ENCODE data around the gene PTPRG.
"Not testable (repeated sequence)": the region's sequence is repeated elsewhere in the genome, so short reads cannot be mapped to it uniquely, and the experiment has no call there.

Gene PTPRG

DNA sequence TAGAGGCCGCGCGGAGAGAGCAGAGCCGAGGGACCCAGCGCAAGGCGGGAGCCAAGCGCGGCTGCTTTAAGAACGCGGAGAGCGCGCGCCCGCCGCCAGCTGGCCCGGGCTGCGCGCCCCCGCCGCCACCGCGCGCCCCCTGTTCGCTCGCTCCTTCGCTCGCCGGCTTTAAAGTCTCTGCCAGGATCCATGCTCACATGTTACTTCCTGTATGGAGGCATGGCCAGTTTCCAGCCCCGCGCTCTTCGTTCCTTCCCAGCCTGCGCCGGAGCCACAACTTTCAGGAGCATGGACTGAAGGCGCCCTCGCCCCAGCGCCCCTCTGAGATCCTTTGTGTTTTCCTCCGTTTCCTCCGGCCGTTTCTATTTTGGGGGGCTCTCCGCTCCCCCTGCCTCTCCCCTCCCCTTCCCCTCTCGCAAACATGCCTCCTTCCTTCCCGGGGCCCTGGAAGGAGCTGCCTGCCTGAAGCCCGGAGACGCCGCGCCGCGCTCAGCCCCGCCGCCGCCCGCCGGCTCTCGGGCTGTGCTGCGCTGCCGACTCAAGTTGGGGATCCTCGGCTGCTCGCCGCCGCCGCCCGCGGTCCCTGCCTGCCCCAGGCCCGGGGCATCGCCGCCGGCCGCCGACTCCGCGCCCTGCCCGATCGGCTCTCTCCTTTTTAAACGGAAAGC, at the start of gene PTPRG:
TSS of gene PTPRG (plus strand) at position 198 of the 668 bp plus-strand sequence. CDS start 717 bp downstream, outside the sequence.
- Histone ChIP-seq H3K4me3 (peak within 1 kb of the TSS; percentile 47 to 72 (median 57)), H3K27ac (peak within 1 kb of the TSS; percentile 62 to 94 (median 88))

DNA sequence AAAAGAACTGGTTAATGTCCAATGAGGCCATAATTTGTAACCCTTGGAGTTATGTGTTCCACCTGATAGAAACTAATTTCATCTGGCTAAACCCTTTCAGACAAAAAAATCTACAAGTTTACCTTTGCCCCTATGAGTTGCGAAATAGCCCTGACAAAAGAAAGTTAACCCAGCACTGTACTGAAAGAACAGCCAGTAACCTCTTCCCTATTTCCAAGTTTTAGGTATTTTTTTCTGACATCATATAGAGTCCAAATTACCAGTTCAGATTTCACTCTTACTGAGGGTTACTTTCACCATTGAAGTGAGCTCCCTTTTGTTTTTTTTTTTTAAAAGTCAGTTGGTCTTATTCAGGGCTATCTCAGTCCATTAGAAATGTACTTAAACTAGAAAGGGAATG, 42.8 kb upstream of the PTPRG start:
- H3K27ac ChIP-seq = no peak overlapping the region
- no peak overlapping the region for H3K4me3 ChIP-seq

DNA sequence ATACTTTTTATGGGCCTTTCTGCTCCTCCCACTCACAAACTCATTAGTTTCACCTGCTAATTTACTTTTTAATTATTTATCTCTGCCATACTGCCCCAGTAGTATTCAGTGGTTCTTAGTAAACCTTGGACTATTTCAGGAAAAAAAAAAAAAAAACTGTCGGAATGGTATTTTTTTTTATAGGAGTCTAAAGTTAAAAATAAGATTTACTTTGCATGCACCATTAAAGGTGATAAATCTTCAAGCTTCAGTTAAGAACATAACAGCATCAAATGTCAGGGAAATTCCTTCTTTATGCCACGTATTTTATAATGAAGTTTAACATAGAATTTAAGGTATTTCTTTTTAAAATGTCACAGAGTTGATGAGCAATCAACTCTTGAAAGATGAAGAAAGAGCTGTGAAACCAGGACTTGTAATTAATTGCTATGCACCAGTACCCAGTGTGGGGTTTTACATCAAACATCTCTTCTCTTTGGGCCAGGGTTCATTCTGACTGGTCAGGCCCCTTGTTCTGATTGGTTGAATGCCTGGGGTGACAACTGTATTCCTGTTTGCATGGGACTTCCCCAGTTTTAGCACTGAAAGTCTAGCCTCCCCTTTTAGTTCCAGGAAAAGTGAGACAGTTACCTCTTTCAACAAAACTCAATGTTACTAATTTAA, 40.3 kb upstream of the PTPRG start:
- Histone ChIP-seq H3K27ac (no peak overlapping the region), H3K4me3 (no peak overlapping the region)

DNA sequence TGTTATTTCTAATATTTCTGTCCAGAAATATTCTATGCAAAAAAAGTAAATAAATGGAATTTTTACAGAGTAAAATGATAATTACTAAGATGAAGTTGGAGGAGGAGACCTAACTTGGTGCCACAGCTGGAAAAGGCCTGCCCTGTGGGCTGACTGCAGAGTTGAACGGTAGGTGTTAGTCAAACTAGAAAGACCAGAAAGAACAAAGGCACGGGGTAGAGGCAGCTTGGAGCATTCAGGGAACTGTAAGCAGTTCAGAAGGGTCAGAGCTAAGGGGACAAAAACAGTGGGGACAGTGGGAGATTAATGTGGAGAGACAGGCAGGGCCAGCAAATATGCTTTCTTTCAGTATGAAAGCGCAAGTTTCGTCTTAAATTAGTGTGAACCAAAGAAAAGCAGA, 39.3 kb upstream of the PTPRG start:
- H3K4me3 ChIP-seq = no peak overlapping the region

DNA sequence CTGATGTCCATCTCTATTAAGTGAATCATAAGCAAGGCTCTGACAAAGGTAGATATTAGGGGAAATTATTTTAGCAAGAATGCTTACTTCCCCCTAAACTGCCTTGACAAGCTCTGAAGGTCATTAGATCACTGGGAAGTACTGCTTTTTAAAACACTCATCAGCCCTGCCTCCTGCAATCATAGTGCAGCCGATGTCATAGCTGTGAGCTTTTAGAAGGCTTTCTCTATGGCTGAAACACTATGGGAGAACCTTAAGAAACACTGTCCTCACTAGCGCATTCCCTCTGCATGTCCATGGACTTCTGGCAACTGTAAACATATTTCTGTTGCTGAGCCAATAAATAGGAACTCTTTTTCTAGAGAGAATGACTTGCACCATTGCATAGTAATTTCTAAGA, 38.7 kb upstream of the PTPRG start:
- H3K4me3 ChIP-seq = no peak overlapping the region
- no peak overlapping the region for H3K27ac ChIP-seq

More for the DNA sequence above, 39.3 kb upstream of the PTPRG start:
- H3K27ac ChIP-seq = no peak overlapping the region

DNA sequence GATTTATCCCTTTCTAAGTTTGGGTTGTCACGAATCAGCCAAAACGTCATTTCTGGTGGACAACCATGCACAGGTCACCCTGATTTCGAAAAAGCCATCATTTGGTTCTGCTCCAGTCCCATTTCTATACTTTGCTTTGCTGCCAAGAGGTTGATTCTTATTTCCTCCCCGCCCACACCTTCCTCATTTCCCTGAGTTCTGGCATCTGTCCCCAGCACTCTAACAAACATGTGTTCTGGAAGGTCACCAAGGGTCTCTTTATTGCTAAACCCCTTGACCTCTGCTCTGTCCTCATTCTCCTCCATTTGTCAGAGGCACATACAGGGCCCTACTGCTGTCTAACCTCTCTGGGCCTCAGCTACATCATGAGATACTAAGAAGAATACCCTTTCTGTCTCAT, 36.4 kb upstream of the PTPRG start:
- no peak overlapping the region for H3K4me3 ChIP-seq
- no peak overlapping the region for H3K27ac ChIP-seq

DNA sequence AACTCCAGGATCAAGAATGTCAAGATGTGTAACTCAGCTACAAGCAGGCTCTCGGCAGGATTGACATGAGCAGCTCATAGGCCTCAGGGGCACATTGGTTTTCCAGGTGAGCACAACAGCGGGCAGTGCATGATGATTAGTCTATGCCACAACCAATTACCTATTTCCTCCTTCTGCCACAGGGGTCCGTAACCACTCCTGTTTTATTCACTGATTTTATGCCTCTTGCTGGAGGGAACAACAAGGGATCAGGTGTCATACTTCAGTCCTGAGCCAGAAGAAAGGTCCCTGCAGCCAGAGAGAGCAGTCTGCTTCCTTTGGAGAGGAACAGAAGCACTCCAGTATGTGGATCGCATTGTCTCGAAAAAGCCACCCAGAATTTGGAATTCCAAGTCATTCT, 35.1 kb upstream of the PTPRG start:
- no peak overlapping the region for H3K27ac ChIP-seq
- H3K4me3 ChIP-seq = no peak overlapping the region

DNA sequence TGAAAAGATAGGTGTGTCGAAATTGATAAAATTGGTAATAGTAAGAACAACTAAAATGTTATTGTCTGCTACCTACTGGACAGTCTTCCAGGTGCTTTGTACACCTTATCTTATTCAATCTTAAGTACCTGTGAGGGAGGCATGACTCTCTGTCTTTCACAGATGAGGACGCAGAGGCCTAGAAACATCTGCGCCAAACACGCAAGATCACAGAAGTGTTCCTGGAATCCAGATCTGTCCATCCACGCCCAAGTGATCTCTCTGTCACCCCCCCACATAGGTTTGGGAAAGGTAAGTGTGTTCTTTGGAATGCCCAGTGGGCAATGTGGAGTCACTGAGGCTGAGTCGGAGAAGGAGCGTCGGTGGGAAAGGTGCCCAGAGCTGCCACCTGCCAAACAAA, 34.4 kb upstream of the PTPRG start:
- no peak overlapping the region for H3K4me3 ChIP-seq
- no peak overlapping the region for H3K27ac ChIP-seq

DNA sequence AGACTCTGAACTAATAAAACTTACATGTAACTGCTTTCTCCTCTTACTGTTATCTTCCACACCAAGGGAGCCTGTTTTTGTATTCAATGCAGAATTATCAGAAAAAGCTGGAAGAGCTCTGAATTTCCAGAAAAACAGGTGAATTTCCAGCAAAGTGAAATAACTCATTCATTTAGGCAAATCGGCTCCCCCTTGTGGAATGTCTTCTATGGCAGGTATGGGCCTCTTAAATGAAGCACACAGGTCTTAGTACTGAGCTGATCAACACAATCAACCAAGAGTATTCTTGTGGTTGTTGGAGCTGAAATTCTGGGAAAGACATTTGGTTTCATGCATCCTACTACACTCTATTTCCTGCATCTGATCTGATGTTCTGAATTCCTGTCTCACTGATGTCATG, 31.0 kb upstream of the PTPRG start:
- Histone ChIP-seq H3K27ac (no peak overlapping the region), H3K4me3 (no peak overlapping the region)

DNA sequence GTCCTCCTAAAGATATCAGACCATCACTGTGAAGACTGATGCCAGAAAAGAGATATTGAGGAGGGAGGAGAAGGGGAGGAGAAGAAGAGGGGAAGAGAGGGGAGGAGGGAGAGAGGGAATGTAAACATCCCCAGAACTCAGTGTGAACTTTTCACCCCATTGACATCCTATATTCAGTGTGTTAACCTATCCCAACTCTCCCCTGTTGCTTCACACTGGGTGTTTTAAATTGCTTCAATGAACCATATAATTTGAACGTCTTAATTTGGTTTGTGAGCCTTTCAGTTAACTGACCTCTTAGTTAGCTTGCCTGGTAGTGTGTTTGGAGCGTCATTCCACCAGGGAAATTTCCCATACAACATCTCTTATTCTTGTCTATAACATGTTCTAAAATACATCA, 29.8 kb upstream of the PTPRG start:
- Histone ChIP-seq H3K4me3 (no peak overlapping the region), H3K27ac (no peak overlapping the region)

DNA sequence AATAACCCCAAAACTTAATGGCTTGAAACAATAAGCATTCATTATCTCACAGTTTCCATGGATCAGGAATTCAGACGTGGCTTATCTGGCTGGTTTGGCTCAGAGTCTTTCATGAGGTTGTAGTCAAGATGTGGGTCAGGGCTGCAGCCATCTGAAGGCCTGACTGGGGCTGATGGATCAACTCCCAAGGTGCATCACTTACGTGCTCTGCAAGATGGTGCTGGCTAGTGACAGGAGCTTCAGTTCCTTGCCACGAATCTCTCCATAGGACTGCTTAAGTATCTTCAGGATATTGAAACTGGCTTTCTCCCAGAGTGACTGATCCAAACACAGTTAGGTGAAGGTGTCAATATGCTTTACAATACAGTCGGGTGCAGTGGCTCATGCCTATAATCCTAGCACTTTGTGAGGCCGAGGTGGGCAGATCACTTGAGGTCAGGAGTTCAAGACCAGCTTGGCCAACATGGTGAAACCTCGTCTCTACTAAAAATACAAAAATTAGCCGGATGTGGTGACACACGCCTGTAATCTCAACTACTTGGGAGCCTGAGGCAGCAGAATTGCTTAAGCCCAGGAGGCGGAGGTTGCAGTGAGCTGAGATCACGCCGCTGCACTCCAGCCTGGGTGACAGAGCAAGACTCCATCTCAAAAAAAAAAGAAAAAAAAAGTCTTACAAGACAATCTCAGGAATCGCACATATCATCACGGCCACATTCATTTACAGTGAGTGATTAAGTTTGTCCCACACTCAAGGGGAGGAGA, 28.5 kb upstream of the PTPRG start:
- Histone ChIP-seq H3K27ac (no peak overlapping the region), H3K4me3 (no peak overlapping the region)

DNA sequence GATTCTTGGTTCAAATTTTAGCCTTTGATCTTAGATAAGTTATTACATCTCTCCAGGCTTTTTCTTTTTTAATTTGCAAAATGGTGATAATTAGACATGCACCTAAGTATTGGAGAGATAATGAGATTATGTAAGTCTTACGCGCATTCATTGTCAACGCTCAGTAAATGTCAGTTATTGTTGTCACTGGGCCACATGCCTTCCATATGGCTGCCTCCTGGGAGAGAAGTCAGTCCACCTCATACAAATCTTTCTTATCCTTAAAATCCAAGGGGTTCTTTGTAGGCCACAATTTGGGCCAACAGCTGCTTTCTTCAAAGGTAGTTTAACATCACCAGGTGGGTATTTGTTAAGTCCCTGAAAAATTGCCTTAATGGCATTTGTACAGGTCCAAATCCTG, 25.5 kb upstream of the PTPRG start:
- H3K4me3 ChIP-seq = no peak overlapping the region
- no peak overlapping the region for H3K27ac ChIP-seq

DNA sequence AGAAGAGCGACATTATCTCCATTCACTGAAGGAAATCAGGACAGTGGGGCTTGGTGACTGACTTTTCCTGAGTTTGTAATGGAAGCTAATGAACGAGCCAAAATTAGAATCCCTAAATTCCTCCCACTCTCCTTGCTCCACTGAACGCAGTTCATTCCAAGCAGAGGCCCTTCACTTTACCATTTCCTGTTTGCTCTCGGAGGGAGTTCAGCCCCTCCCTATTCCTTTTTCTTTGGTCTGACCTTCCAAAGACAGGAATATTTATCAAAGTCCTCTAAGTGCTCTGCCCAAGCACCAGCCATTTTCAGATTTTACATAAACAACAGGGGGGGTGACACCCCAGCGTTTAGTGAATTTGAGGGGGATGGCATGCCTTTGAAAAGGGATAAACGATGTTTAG, 24.0 kb upstream of the PTPRG start:
- Histone ChIP-seq H3K4me3 (no peak overlapping the region), H3K27ac (no peak overlapping the region)

DNA sequence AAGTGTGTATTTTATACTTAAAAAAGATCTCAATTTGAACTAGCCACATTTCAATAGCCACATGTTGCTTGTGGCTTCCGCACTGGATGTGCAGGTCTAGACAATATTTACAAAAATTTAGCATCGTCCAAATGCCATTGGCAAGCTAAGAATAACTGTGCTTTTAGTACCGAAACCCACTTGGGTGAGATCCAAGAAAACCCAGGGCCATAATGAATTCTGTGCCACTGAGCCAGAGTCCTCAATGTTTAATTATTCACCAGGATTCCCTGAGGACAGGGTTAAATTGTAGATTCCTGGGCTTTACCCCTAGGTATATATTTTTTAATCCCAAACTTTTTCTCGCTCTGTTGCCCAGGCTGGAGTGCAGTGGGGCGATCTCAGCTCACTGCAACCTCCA, 22.9 kb upstream of the PTPRG start:
- no peak overlapping the region for H3K4me3 ChIP-seq
- H3K27ac ChIP-seq = no peak overlapping the region

DNA sequence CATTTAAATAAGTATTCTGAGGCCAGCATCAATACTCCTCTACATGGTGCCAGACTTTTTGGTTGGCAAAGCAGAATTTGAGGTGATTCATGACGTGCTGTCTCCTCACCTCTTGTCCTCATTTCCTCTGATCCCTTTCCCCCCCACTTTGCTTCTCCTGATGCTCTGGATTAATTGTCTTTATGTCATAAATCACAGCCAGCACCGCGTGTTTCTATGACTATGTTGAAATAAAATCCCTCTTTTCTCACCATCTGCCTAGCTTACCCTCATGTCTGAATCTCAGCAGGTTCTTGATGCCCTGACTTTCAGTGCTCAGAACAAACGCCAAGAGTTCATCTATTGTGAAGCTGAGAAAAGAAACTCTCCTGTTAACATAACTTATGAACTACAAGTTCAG, 19.7 kb upstream of the PTPRG start:
- H3K27ac ChIP-seq = no peak overlapping the region
- H3K4me3 ChIP-seq = no peak overlapping the region

DNA sequence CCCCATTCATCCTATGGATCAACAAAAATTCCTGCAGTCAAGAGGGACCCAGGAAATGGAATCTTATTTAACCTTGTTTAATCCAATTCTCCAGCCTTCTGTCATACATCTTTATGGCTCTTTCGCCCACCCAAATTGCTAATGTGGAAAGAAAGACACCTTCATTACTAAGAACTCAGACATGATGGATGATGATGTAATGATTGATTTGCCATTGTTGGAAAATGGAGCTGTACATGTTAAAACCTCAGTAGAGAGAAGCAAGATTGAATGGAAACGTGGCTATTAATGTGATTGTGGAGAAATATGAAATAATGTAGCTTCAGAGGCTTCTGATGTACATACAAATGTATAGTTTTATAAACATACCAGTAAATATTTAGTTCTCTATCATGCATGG, 15.7 kb upstream of the PTPRG start:
- H3K27ac ChIP-seq = no peak overlapping the region
- no peak overlapping the region for H3K4me3 ChIP-seq

DNA sequence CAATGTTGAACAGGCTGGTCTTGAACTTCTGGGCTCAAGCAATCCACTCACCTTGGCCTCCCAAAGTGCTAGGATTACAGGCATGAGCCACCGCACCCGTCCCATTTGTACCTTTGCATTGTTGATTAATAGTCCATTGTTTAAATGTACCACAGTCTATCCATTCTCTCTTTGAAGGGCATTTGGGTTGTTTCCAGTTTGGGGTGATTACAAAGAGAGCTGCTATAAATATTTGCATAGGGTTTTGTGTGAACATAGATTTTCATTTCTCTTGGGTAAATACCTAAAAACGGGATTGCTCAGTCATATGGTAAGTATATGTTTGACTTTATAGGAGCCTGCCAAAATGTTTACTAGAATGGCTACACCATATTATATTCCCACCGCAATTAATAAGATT, 13.7 kb upstream of the PTPRG start:
- Histone ChIP-seq H3K27ac (no peak overlapping the region), H3K4me3 (no peak overlapping the region)

DNA sequence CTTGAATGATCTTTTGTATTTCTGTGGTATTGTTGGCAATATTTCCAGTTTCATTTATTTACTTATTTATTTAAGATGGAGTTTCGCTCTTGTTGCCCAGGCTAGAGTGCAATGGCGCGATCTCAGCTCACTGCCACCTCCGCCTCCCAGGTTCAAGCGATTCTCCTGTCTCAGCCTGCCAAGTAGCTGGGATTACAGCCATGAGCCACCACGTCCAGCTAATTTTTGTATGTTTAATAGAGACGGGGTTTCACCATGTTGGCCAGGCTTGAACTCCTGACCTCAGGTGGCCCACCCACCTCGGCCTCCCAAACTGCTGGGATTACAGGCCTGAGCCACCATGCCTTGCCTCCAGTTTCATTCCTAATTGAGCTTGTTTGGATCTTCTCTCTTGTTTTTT, 8.7 kb upstream of the PTPRG start:
- not testable (repeated sequence) for H3K4me3 ChIP-seq, H3K27ac ChIP-seq

DNA sequence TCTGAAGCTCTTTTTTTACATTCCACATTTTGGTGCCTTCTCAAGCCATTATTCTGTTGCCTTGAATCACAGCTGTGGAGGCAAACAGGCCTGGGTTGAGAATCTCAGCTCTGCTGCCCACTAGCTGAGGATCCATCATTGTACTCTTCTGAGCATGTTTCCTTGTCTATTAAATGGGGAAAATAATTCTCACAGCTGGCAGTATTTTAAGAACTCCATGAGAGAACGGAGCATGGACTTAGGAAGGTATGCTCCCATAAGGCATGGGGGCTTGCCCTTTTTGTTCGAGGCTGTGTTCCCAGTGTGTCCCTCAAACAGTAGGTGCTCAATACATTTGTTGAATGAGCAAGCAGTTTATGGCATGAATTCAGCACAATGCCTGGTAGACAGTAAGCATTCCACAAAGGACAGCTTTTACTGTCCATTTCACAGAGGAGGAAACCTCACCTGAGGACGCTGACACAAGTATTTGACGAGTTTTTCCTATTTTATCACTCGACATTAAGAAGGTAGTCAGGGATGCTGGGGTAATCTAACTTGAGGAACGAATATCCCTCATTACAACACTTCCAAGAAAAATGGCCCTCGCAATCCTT, 2.1 kb upstream of the PTPRG start:
- no peak overlapping the region for H3K4me3 ChIP-seq
- H3K27ac ChIP-seq = peak overlapping the region in 6 of 21 experiments; percentile 79 to 94 (median 92)

DNA sequence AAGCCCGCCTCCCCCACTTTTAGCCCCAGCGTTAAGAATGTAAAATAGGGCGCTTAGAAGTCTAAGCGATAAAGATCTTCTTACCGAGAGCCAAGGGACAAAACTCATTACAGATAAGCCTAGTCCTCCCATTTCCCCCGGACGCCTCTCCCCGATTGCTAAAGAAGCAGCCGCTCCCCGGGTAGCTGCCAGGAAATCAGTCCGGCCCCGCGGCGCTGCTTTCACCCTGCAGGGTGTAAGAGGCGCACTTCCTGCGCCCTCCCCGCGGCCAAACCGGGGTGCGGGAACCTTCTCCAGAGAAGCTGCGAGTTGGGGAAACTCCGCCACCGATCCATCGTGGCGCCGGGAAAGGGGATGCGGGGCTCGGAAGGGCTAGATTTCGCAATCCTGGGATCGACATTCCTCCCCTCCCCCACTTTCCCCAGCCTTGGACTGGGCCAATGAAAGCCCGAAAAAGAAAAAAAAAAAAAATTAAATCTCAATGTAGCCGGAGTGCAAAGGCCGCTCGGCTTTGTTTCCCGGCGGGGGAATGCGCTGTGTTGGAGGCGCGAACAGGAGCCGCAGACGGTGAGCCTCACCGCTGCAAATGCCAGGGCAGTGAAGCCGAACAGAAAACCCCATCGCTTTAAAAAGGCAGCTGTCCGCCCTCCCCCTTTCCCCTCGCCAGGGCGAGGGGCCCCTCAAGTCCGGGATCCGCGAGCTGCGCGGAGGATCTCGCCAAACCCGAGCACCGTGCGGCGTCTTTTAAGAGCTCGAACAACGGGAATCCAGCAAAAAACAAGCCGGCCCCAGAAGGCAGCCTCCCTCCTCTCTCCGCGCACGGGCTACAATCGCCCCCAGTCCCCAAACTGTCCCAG, 626 bp upstream of the PTPRG start:
- H3K27ac ChIP-seq = peak overlapping the region; percentile 62 to 94 (median 88)
- peak overlapping the region; percentile 47 to 72 (median 57) for H3K4me3 ChIP-seq
